ENCODE data around the gene PPP3CB.

- TF ChIP-seq CTCF (conservative IDR thresholded peaks at IDR 0.05; ENCODE audit: low read depth, low read length), result no peak
- TF ChIP-seq EZH2 (IDR thresholded peaks at IDR 0.05; ENCODE audit: low read length, unreplicated experiment), result no peak
- TF ChIP-seq EZH2phosphoT487 (IDR thresholded peaks at IDR 0.05; ENCODE audit: borderline replicate concordance, low read length), result no peak
These were observed 87.8 kb downstream of the PPP3CB start for GRCh38 chr10:73408061-73408460.
